HepG2 (cell line): ENCODE measurements around the gene U2SURP. TPM values are rescaled to one million over a fixed set of nuclear protein-coding genes. Genes with fewer than 3 reads are reported as not detected.

ENCODE experiments used
- CEBPG ChIP-seq: IDR thresholded peaks from 2 replicates; pipeline ENCODE4 v1.6.1; 2016
- ELF3 ChIP-seq: IDR thresholded peaks from 2 replicates; pipeline ENCODE4 v1.6.1; 2016; ENCODE audit warnings: missing genetic modification reagents, missing compliant biosample characterization
- FOXO1 ChIP-seq: sonication (generic); formaldehyde crosslinking; IDR thresholded peaks from 2 replicates; pipeline ENCODE4 v1.4.0; 2020; ENCODE audit warnings: missing genetic modification reagents
- FOXO4 ChIP-seq: sonication (generic); formaldehyde crosslinking; conservative IDR thresholded peaks from 2 replicates; pipeline ENCODE4 v1.8.1; 2023; ENCODE audit warnings: missing genetic modification reagents
- KLF13 ChIP-seq: sonication (generic); formaldehyde crosslinking; IDR thresholded peaks from 2 replicates; pipeline ENCODE4 v1.4.0; 2020; ENCODE audit warnings: mild to moderate bottlenecking, missing genetic modification reagents
- MLLT10 ChIP-seq: sonication (generic); formaldehyde crosslinking; IDR thresholded peaks from 2 replicates; pipeline ENCODE4 v1.4.0; 2020; ENCODE audit warnings: missing genetic modification reagents
- NFYB ChIP-seq: sonication (generic); formaldehyde crosslinking; IDR thresholded peaks from 2 replicates; pipeline ENCODE4 v1.4.0; 2020; ENCODE audit warnings: missing genetic modification reagents
- NPAS2 ChIP-seq: sonication (generic); formaldehyde crosslinking; IDR thresholded peaks from 2 replicates; pipeline ENCODE4 v1.8.0; 2022; ENCODE audit warnings: mild to moderate bottlenecking, missing genetic modification reagents, borderline replicate concordance
- PTBP1 ChIP-seq: fragments of 200-400 bp; formaldehyde crosslinking; IDR thresholded peaks from 2 replicates; pipeline ENCODE4 v1.6.1; 2018; ENCODE audit warnings: low read length, low read depth; ENCODE audit not compliant: poor library complexity, severe bottlenecking
- RBAK ChIP-seq: sonication (generic); formaldehyde crosslinking; IDR thresholded peaks from 2 replicates; pipeline ENCODE4 v1.5.1; 2020; ENCODE audit warnings: mild to moderate bottlenecking, missing genetic modification reagents
- REL ChIP-seq: sonication (generic); formaldehyde crosslinking; conservative IDR thresholded peaks from 2 replicates; pipeline ENCODE4 v1.8.0; 2022; ENCODE audit warnings: mild to moderate bottlenecking, missing genetic modification reagents, moderate library complexity
- RFXANK ChIP-seq: IDR thresholded peaks from 2 replicates; pipeline ENCODE4 v1.6.1; 2016
- SUZ12 ChIP-seq: fragments of 150-350 bp; IDR thresholded peaks from 2 replicates; pipeline ENCODE4 v1.6.1; 2014; ENCODE audit warnings: low read depth, low read length
- TARDBP ChIP-seq: sonication (generic); formaldehyde crosslinking; IDR thresholded peaks from 2 replicates; pipeline ENCODE4 v1.8.0; 2022; ENCODE audit warnings: mild to moderate bottlenecking, missing genetic modification reagents
- THAP8 ChIP-seq: sonication (generic); formaldehyde crosslinking; IDR thresholded peaks from 2 replicates; pipeline ENCODE4 v1.5.1; 2020; ENCODE audit warnings: missing genetic modification reagents, mild to moderate bottlenecking, borderline replicate concordance
- U2AF2 ChIP-seq: fragments of 200-400 bp; formaldehyde crosslinking; IDR thresholded peaks from 2 replicates; pipeline ENCODE4 v1.6.1; 2017; ENCODE audit warnings: low read depth, mild to moderate bottlenecking, low read length
- ZBTB20 ChIP-seq: sonication (generic); formaldehyde crosslinking; IDR thresholded peaks from 2 replicates; pipeline ENCODE4 v1.8.1; 2023; ENCODE audit warnings: missing genetic modification reagents, low read depth, mild to moderate bottlenecking, borderline replicate concordance
- ZFP82 ChIP-seq: sonication (generic); formaldehyde crosslinking; IDR thresholded peaks from 2 replicates; pipeline ENCODE4 v1.5.1; 2020; ENCODE audit warnings: mild to moderate bottlenecking, missing genetic modification reagents, borderline replicate concordance
- ZNF224 ChIP-seq: sonication (generic); formaldehyde crosslinking; IDR thresholded peaks from 2 replicates; pipeline ENCODE4 v1.5.0; 2020; ENCODE audit warnings: mild to moderate bottlenecking, missing genetic modification reagents
- ZNF251 ChIP-seq: sonication (generic); formaldehyde crosslinking; IDR thresholded peaks from 2 replicates; pipeline ENCODE4 v1.9.0; 2021; ENCODE audit warnings: mild to moderate bottlenecking, missing genetic modification reagents
- ZNF431 ChIP-seq: sonication (generic); formaldehyde crosslinking; IDR thresholded peaks from 2 replicates; pipeline ENCODE4 v1.9.0; 2022; ENCODE audit warnings: missing genetic modification reagents, low read depth, mild to moderate bottlenecking, borderline replicate concordance
- ZNF460 ChIP-seq: sonication (generic); formaldehyde crosslinking; IDR thresholded peaks from 2 replicates; pipeline ENCODE4 v1.5.1; 2020; ENCODE audit warnings: missing genetic modification reagents, mild to moderate bottlenecking, borderline replicate concordance
- ZNF670 ChIP-seq: sonication (generic); formaldehyde crosslinking; IDR thresholded peaks from 2 replicates; pipeline ENCODE4 v1.8.0; 2022; ENCODE audit warnings: mild to moderate bottlenecking, missing genetic modification reagents, borderline replicate concordance
- ZNF703 ChIP-seq: sonication (generic); formaldehyde crosslinking; IDR thresholded peaks from 2 replicates; pipeline ENCODE4 v1.5.1; 2020; ENCODE audit warnings: missing genetic modification reagents, mild to moderate bottlenecking, moderate library complexity, borderline replicate concordance
- ZNF737 ChIP-seq: sonication (generic); formaldehyde crosslinking; IDR thresholded peaks from 2 replicates; pipeline ENCODE4 v1.5.0; 2020; ENCODE audit warnings: missing genetic modification reagents, mild to moderate bottlenecking, borderline replicate concordance
- ZSCAN20 ChIP-seq: sonication (generic); formaldehyde crosslinking; IDR thresholded peaks from 2 replicates; pipeline ENCODE4 v1.4.0; 2020; ENCODE audit warnings: missing genetic modification reagents, mild to moderate bottlenecking, borderline replicate concordance
- polyA plus RNA-seq, 8 experiments: library from polyadenylated mRNA; depleted of rRNA in 3 of 8; stranded (reverse) in 7 of 8; unstranded in 1 of 8; fragments of >200 nt; fragmentation: Illumina TruSeq in 4 of 8; extraction: Trizol in 4 of 8; gene quantifications; 2 replicates each; pipeline versions ENCODE4 v1.2.1 to v1.2.3, GENCODE V29; 2011 to 2016; ENCODE audit warnings: low read depth in 4 of 8, missing spikeins in 1 of 8, mixed read lengths in 1 of 8; ENCODE audit not compliant: insufficient read depth in 1 of 8
- total RNA-seq, 5 experiments: library from RNA; depleted of rRNA; stranded (reverse); fragments of >200 nt; fragmentation: Illumina TruSeq; extraction: Trizol; gene quantifications; 2 replicates each; pipeline ENCODE4 v1.2.3, GENCODE V29; 2016; ENCODE audit warnings: low read depth in 1 of 5

The U2SURP gene
- total and polyA plus RNA-seq, 2 of the 13 experiments (the other 11 are each of a cell fraction or from before 2014, with no cell fraction given): 55.9 to 173 TPM

- TF ChIP-seq FOXO1 (CRISPR knock-in tag) (no peak), ZNF737 (no peak), SUZ12 (no peak), ZNF224 (CRISPR knock-in tag) (no peak), NPAS2 (no peak), ZBTB20 (CRISPR knock-in tag) (no peak), KLF13 (CRISPR knock-in tag) (no peak), ZNF670 (no peak), ELF3 (CRISPR knock-in tag) (no peak), PTBP1 (no peak), MLLT10 (CRISPR knock-in tag) (no peak), ZNF251 (CRISPR knock-in tag) (no peak), NFYB (no peak), ZNF460 (CRISPR knock-in tag) (no peak), TARDBP (CRISPR knock-in tag) (no peak), U2AF2 (no peak), FOXO4 (CRISPR knock-in tag) (no peak), CEBPG (CRISPR knock-in tag) (no peak), ZFP82 (CRISPR knock-in tag) (no peak), RBAK (CRISPR knock-in tag) (no peak), ZNF703 (CRISPR knock-in tag) (no peak), ZSCAN20 (CRISPR knock-in tag) (peak; percentile 28; the same call in 1 of the 2 replicates), THAP8 (no peak), REL (0 out of 2 replicates have a peak, but pooled peaks have one; percentile 9), RFXANK (CRISPR knock-in tag) (no peak), ZNF431 (CRISPR knock-in tag) (no peak)
These were observed 38.2 kb upstream of the U2SURP start (continued) for GRCh38 chr3:142963234-142963515.
